Measurements from ENCODE around the gene NDUFB8. TPM values are rescaled to one million over a fixed set of nuclear protein-coding genes. Genes with fewer than 3 reads are reported as not detected.

NDUFB8 gene
- total and polyA plus RNA-seq, 2 donors (not counting 1 experiment from before 2014, with no cell fraction given): 131 to 174 TPM

- H3K27ac Mint-ChIP-seq: no peak overlapping the region
- peak overlapping the region; percentile 75 for H3K4me2 ChIP-seq (replicated peaks; ENCODE audit: low read depth, low read length, poor library complexity, severe bottlenecking)
- ATAC-seq (ENCODE audit: low read depth) (peak; percentile 94), DNase-seq (peak; percentile 87)
- H3K4me3 Mint-ChIP-seq: peak overlapping the region; percentile 69
- H3K27me3 Mint-ChIP-seq: peaks cover 52% of the 10 kb centered on the region
- peaks cover 20% of the 10 kb centered on the region for H3K4me1 Mint-ChIP-seq
- ChIA-PET CTCF (interaction anchor here (0.7 to 2.2 kb wide), 5 partner anchors 17 to 316 kb away, joined by 3 to 11 read pairs (median 9); partner anchors contain the start of gene HIF1AN), POLR2A (no interaction called here)
- no peaks in the 10 kb centered on the region for H4K20me1 ChIP-seq (ENCODE audit: control insufficient read depth, insufficient read depth, low read length, poor library complexity, severe bottlenecking)
- peaks cover 0 to 10% of the 10 kb centered on the region in 2 experiments for H3K36me3 ChIP-seq (replicated peaks in 1 of 2; ENCODE audit: control extremely low read depth in 1 of 2, control insufficient read depth in 1 of 2, extremely low read depth in 1 of 2, insufficient read depth in 2 of 2, low read length in 1 of 2)
- intact Hi-C loops (cut with micrococcal nuclease): loop anchor here (2.0 kb wide), 1 partner anchor 311 kb away; no protein-coding TSS in a partner anchor
- H3K4me1 ChIP-seq (ENCODE audit: control insufficient read depth in 2 of 2, insufficient read depth in 2 of 2, low read length in 2 of 2): peaks cover 17 to 20% of the 10 kb centered on the region in 2 donors
- peaks cover 0 to 12% (median 0%) of the 10 kb centered on the region in 3 donors for H3K9me3 ChIP-seq (ENCODE audit: control extremely low read depth in 1 of 3, control insufficient read depth in 2 of 3, insufficient read depth in 1 of 3, low read length in 2 of 3)
- peak overlapping the region; percentile 20 for H3K9ac ChIP-seq (ENCODE audit: low read length)
- H2AFZ ChIP-seq (ENCODE audit: insufficient read depth, low read depth, low read length, poor library complexity, severe bottlenecking): peak overlapping the region; percentile 53
- 16% methylated on average over 62 of the region's 62 CpGs for WGBS (ENCODE audit: insufficient coverage)
- H3K27me3 ChIP-seq (replicated peaks in 1 of 4; ENCODE audit: control extremely low read depth in 1 of 4, control insufficient read depth in 3 of 4, insufficient read depth in 4 of 4, low read length in 3 of 4): peaks cover 0 to 37% (median 15%) of the 10 kb centered on the region in 4 experiments
- no peaks in the 10 kb centered on the region for H3K79me2 ChIP-seq (ENCODE audit: control insufficient read depth, insufficient read depth, low read length)
- H3K4me3 ChIP-seq (ENCODE audit: control extremely low read depth in 1 of 5, extremely low read depth in 1 of 5, insufficient read depth in 1 of 5, low read depth in 2 of 5, low read length in 4 of 5): peak overlapping the region in 4 of 5 experiments; percentile 5 to 29 (median 13)
- H3K9me3 Mint-ChIP-seq (ENCODE audit: insufficient read depth): no peaks in the 10 kb centered on the region
- H3K27ac ChIP-seq (ENCODE audit: low read length in 2 of 2): no peak overlapping the region
- TF ChIP-seq CTCF (IDR thresholded peaks at IDR 0.05) (peak; percentile 90), EZH2 (IDR thresholded peaks at IDR 0.05; ENCODE audit: borderline replicate concordance, insufficient read depth, low read depth, low read length, poor library complexity, severe bottlenecking) (peak; percentile 51)
Measured at GRCh38 chr10:100562008-100562672, 32.5 kb upstream of the NDUFB8 start.

- POLR2A ChIA-PET: interaction anchor here (0.6 kb wide), 1 partner anchor 1116 kb away, joined by 12 read pairs; no protein-coding TSS in a partner anchor
- no peak overlapping the region for H3K27ac Mint-ChIP-seq
- 73% methylated on average over 2 of the region's 2 CpGs for WGBS (ENCODE audit: insufficient coverage)
Measured at GRCh38 chr10:100561005-100561404, 31.3 kb upstream of the NDUFB8 start.

More at GRCh38 chr10:100561005-100561404, 31.3 kb upstream of the NDUFB8 start:
- Histone ChIP-seq H2AFZ (ENCODE audit: insufficient read depth, low read depth, low read length, poor library complexity, severe bottlenecking) (no peak overlapping the region), H3K4me3 (ENCODE audit: control extremely low read depth in 1 of 5, extremely low read depth in 1 of 5, insufficient read depth in 1 of 5, low read depth in 2 of 5, low read length in 4 of 5) (no peak overlapping the region), H3K4me1 (ENCODE audit: control insufficient read depth in 2 of 2, insufficient read depth in 2 of 2, low read length in 2 of 2) (peaks cover 17 to 20% of the 10 kb centered on the region in 2 donors), H3K27ac (ENCODE audit: low read length in 2 of 2) (no peak overlapping the region), H3K4me2 (replicated peaks; ENCODE audit: low read depth, low read length, poor library complexity, severe bottlenecking) (no peak overlapping the region), H3K9me3 (ENCODE audit: control extremely low read depth in 1 of 3, control insufficient read depth in 2 of 3, insufficient read depth in 1 of 3, low read length in 2 of 3) (peaks cover 0 to 12% (median 0%) of the 10 kb centered on the region in 3 donors), H4K20me1 (ENCODE audit: control insufficient read depth, insufficient read depth, low read length, poor library complexity, severe bottlenecking) (no peaks in the 10 kb centered on the region), H3K79me2 (ENCODE audit: control insufficient read depth, insufficient read depth, low read length) (no peaks in the 10 kb centered on the region), H3K36me3 (replicated peaks in 1 of 2; ENCODE audit: control extremely low read depth in 1 of 2, control insufficient read depth in 1 of 2, extremely low read depth in 1 of 2, insufficient read depth in 2 of 2, low read length in 1 of 2) (peaks cover 0 to 10% of the 10 kb centered on the region in 2 experiments), H3K27me3 (replicated peaks in 1 of 4; ENCODE audit: control extremely low read depth in 1 of 4, control insufficient read depth in 3 of 4, insufficient read depth in 4 of 4, low read length in 3 of 4) (peaks cover 0 to 36% (median 13%) of the 10 kb centered on the region in 4 experiments), H3K9ac (ENCODE audit: low read length) (no peak overlapping the region)
- Mint-ChIP-seq H3K4me1 (peaks cover 20% of the 10 kb centered on the region), H3K4me3 (peak overlapping the region; percentile 37), H3K9me3 (ENCODE audit: insufficient read depth) (no peaks in the 10 kb centered on the region), H3K27me3 (peaks cover 41% of the 10 kb centered on the region)
- ATAC-seq (ENCODE audit: low read depth): no peak
- CTCF ChIA-PET: interaction anchor here (0.8 to 2.2 kb wide), 3 partner anchors 183 to 373 kb away, joined by 3 to 11 read pairs (median 5); no protein-coding TSS in a partner anchor
- DNase-seq: no peak
- intact Hi-C loops (cut with micrococcal nuclease): no loop called here
- no peak for TF ChIP-seq EZH2 (IDR thresholded peaks at IDR 0.05; ENCODE audit: borderline replicate concordance, insufficient read depth, low read depth, low read length, poor library complexity, severe bottlenecking)
- no peak for TF ChIP-seq CTCF (IDR thresholded peaks at IDR 0.05)
